Astrocyte of the hippocampus (primary cell): Measurements from ENCODE around the gene RAMP3.
"Not testable (repeated sequence)": the region's sequence is repeated elsewhere in the genome, so short reads cannot be mapped to it uniquely, and the experiment has no call there.

Source experiments
- DNase-seq: peaks from one replicate; pipeline ENCODE4 v3.0.0; 2011; ENCODE audit warnings: low read depth, low spot score

The RAMP3 gene

GRCh38 chr7:45157653-45158401 lies at the start of gene RAMP3:
TSS of gene RAMP3 (plus strand) at chr7:45157791. CDS start at chr7:45157829, 38 bp downstream.
- DNase-seq = no peak

- no peak for DNase-seq
These were observed 48.7 kb upstream of the RAMP3 start for GRCh38 chr7:45108863-45109262.

- DNase-seq = peak; percentile 98
These were observed 46.0 kb upstream of the RAMP3 start, which contains the start of gene TBRG4 for GRCh38 chr7:45111298-45112223. TSS of gene TBRG4 (minus strand) at chr7:45111697. CDS start at chr7:45109237, 2,460 bp downstream.

- DNase-seq = peak; percentile 46
These were observed 44.9 kb upstream of the RAMP3 start for GRCh38 chr7:45112648-45113047.

- not testable (repeated sequence) for DNase-seq
These were observed 43.3 kb upstream of the RAMP3 start for GRCh38 chr7:45114257-45114656.

GRCh38 chr7:45114926-45115325 lies 42.7 kb upstream of the RAMP3 start:
- DNase-seq = no peak

GRCh38 chr7:45116048-45116447 lies 41.5 kb upstream of the RAMP3 start:
- no peak for DNase-seq

- no peak for DNase-seq
These were observed 40.0 kb upstream of the RAMP3 start for GRCh38 chr7:45117582-45117981.

- DNase-seq = no peak
These were observed 39.3 kb upstream of the RAMP3 start for GRCh38 chr7:45118292-45118691.

GRCh38 chr7:45118889-45119331 lies 38.7 kb upstream of the RAMP3 start:
- no peak for DNase-seq

- DNase-seq = no peak
These were observed 38.0 kb upstream of the RAMP3 start for GRCh38 chr7:45119550-45119949.

- no peak for DNase-seq
These were observed 34.4 kb upstream of the RAMP3 start for GRCh38 chr7:45122975-45123860.

GRCh38 chr7:45123913-45124710 lies 33.5 kb upstream of the RAMP3 start:
- DNase-seq = no peak

GRCh38 chr7:45125193-45125904 lies 32.2 kb upstream of the RAMP3 start:
- no peak for DNase-seq

GRCh38 chr7:45126201-45126600 lies 31.4 kb upstream of the RAMP3 start:
- DNase-seq = no peak

- no peak for DNase-seq
These were observed 30.7 kb upstream of the RAMP3 start for GRCh38 chr7:45126920-45127319.

- no peak for DNase-seq
These were observed 28.3 kb upstream of the RAMP3 start for GRCh38 chr7:45129181-45129800.

GRCh38 chr7:45129906-45130305 lies 27.7 kb upstream of the RAMP3 start:
- no peak for DNase-seq

- DNase-seq = no peak
These were observed 26.7 kb upstream of the RAMP3 start for GRCh38 chr7:45130910-45131309.

- no peak for DNase-seq
These were observed 25.7 kb upstream of the RAMP3 start for GRCh38 chr7:45131891-45132290.
